Endodermal cell (in vitro differentiated cells): ENCODE data around the gene GEMIN4. TPM values are rescaled to one million over a fixed set of nuclear protein-coding genes. Genes with fewer than 3 reads are reported as not detected.
"Not testable (repeated sequence)": the region's sequence is repeated elsewhere in the genome, so short reads cannot be mapped to it uniquely, and the experiment has no call there.

Experiments
- DNase-seq: peaks from one replicate; pipeline ENCODE4 v3.0.0-alpha.2; 2017
- H3K27ac ChIP-seq: 2 replicates; pipeline ENCODE4 v1.5.1; 2013; ENCODE audit warnings: mild to moderate bottlenecking, low read depth, low read length, moderate library complexity
- H3K27me3 ChIP-seq: 2 replicates; pipeline ENCODE4 v1.6.1; 2013; ENCODE audit warnings: mild to moderate bottlenecking, low read length, moderate library complexity; ENCODE audit not compliant: insufficient read depth, control insufficient read depth, poor library complexity, severe bottlenecking
- H3K36me3 ChIP-seq: 2 replicates; pipeline ENCODE4 v1.7.0; 2013; ENCODE audit warnings: mild to moderate bottlenecking, low read length, moderate library complexity; ENCODE audit not compliant: control insufficient read depth, insufficient read depth
- H3K4me1 ChIP-seq: one replicate; pipeline ENCODE4 v1.7.0; 2013; ENCODE audit warnings: low read length; ENCODE audit not compliant: control insufficient read depth, insufficient read depth
- H3K4me3 ChIP-seq: 2 replicates; pipeline ENCODE4 v1.5.1; 2013; ENCODE audit warnings: mild to moderate bottlenecking, low read length, moderate library complexity
- H3K9ac ChIP-seq: 2 replicates; pipeline ENCODE4 v1.6.1; 2013; ENCODE audit warnings: mild to moderate bottlenecking, low read length, moderate library complexity; ENCODE audit not compliant: poor library complexity, severe bottlenecking; ENCODE audit errors: extremely low read depth
- H3K9me3 ChIP-seq: 2 replicates; pipeline ENCODE4 v1.6.1; 2013; ENCODE audit warnings: mild to moderate bottlenecking, low read length, moderate library complexity; ENCODE audit not compliant: control insufficient read depth
- H3K27ac Mint-ChIP-seq: 2 replicates; pipeline ENCODE4 v1.8.0; 2020; ENCODE audit warnings: mixed read lengths
- H3K27me3 Mint-ChIP-seq: 2 replicates; pipeline ENCODE4 v1.8.0; 2021; ENCODE audit warnings: mild to moderate bottlenecking, mixed read lengths; ENCODE audit not compliant: insufficient read depth
- H3K36me3 Mint-ChIP-seq: 2 replicates; pipeline ENCODE4 v1.8.0; 2020; ENCODE audit warnings: low read depth, mixed read lengths
- H3K4me1 Mint-ChIP-seq: 2 replicates; pipeline ENCODE4 v1.8.0; 2020; ENCODE audit warnings: mixed read lengths
- H3K4me3 Mint-ChIP-seq: 2 replicates; pipeline ENCODE4 v1.8.0; 2020; ENCODE audit warnings: mild to moderate bottlenecking, moderate library complexity, mixed read lengths
- H3K9me3 Mint-ChIP-seq: 2 replicates; pipeline ENCODE4 v1.8.0; 2020; ENCODE audit warnings: mild to moderate bottlenecking, mixed read lengths
- WGBS, 2 experiments: methylation state at CpG; one replicate each; pipeline versions ENCODE4 v1.1.5 to v1.1.7; 2013; ENCODE audit warnings: missing lambda C conversion rate in 2 of 2, mixed read lengths in 1 of 2; ENCODE audit not compliant: insufficient coverage in 1 of 2, insufficient read length in 1 of 2; 5-methylcytosine and 5-hydroxymethylcytosine counted together
- total RNA-seq, 2 donors: library from RNA; stranded (reverse); fragmentation: NEBNext Ultra II Directional in 1 of 2; extraction: Animal tissue kit (Norgen Biotek cat#: 25700) in 1 of 2; gene quantifications; 2 replicates in 1 of 2; 3 replicates in 1 of 2; pipeline ENCODE4 v1.2.1, GENCODE V29; 2021
- TF ChIP-seq, protein P1 (sequence below): fragments of 200-600 bp; sonication (generic); conservative IDR thresholded peaks from 2 replicates; pipeline ENCODE4 v1.5.0; 2021; ENCODE audit warnings: antibody characterized with exemption, mild to moderate bottlenecking

GEMIN4 gene
- total RNA-seq, 2 donors from 2014 or later, result 30.3 to 36.2 TPM

DNA sequence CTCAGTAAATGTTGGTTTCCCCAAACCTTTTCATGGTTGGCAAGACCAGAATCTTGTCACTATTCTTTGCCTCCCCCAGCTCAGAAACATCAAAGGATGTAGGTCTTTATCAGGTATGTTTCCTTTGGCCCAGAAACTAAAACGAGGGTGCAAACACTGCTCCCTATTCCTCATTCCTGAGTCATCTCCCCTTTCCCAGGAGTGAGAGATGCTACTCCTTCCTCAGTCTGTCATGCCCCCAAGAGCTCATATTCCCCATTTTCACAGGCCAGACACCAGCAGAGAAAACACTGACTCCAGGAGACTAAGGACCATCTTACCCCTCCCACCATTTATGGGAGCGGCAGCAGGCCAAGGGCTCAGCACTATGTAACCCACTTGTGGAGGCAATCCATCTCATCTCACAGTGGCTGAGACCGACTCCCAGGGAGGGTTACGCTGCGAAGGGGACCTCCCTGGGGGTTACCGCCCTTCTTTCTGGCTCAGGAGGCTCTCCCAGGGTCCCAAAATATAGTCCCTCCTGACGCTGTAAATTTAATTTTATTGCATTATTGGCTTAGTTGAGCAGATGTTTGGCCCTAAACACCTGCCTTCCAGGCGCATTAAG is 1.5 kb downstream of the GEMIN4 start:
- Histone ChIP-seq H3K27ac (no peak overlapping the region), H3K9me3 (peaks cover 16% of the 10 kb centered on the region), H3K4me3 (peak overlapping the region; percentile 87), H3K27me3 (no peaks in the 10 kb centered on the region), H3K36me3 (peaks cover 48% of the 10 kb centered on the region), H3K9ac (no peak overlapping the region), H3K4me1 (peaks cover 4% of the 10 kb centered on the region)
- H3K4me1 Mint-ChIP-seq, result peaks cover 28% of the 10 kb centered on the region
- H3K4me3 Mint-ChIP-seq, result peak overlapping the region; percentile 81
- TF ChIP-seq, protein P1, sequence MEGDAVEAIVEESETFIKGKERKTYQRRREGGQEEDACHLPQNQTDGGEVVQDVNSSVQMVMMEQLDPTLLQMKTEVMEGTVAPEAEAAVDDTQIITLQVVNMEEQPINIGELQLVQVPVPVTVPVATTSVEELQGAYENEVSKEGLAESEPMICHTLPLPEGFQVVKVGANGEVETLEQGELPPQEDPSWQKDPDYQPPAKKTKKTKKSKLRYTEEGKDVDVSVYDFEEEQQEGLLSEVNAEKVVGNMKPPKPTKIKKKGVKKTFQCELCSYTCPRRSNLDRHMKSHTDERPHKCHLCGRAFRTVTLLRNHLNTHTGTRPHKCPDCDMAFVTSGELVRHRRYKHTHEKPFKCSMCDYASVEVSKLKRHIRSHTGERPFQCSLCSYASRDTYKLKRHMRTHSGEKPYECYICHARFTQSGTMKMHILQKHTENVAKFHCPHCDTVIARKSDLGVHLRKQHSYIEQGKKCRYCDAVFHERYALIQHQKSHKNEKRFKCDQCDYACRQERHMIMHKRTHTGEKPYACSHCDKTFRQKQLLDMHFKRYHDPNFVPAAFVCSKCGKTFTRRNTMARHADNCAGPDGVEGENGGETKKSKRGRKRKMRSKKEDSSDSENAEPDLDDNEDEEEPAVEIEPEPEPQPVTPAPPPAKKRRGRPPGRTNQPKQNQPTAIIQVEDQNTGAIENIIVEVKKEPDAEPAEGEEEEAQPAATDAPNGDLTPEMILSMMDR, result no peak
- H3K9me3 Mint-ChIP-seq, result peaks cover 10% of the 10 kb centered on the region
- no peaks in the 10 kb centered on the region for H3K27me3 Mint-ChIP-seq
- DNase-seq, result no peak
- no peak overlapping the region for H3K27ac Mint-ChIP-seq
- WGBS, 2 experiments, result 91 to 95% methylated on average over 7 to 8 of the region's 8 CpGs
- H3K36me3 Mint-ChIP-seq, result peaks cover 47% of the 10 kb centered on the region

DNA sequence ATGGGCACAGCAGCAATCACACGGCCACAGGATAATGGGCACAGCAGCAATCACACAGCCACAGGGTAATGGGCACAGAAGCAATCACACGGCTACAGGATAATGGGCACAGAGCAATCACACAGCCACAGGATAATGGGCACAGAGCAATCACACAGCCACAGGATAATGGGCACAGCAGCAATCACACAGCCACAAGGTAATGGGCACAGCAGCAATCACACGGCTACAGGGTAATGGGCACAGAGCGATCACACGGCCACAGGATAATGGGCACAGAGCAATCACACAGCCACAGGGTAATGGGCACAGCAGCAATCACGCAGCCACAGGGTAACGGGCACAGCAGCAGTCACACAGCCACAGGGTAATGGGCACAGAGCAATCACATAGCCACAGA is 2.7 kb downstream of the GEMIN4 start:
- DNase-seq, H3K9ac ChIP-seq, H3K27me3 ChIP-seq, H3K4me3 Mint-ChIP-seq, H3K9me3 Mint-ChIP-seq, H3K27ac Mint-ChIP-seq, H3K4me1 ChIP-seq, H3K27me3 Mint-ChIP-seq, H3K27ac ChIP-seq: not testable (repeated sequence)
- 68 to 70% methylated on average over 7 of the region's 7 CpGs for WGBS, 2 experiments
- peaks cover 13% of the 10 kb centered on the region for H3K9me3 ChIP-seq
- H3K4me1 Mint-ChIP-seq, result peaks cover 22% of the 10 kb centered on the region
- H3K36me3 Mint-ChIP-seq, result peaks cover 52% of the 10 kb centered on the region
- peak overlapping the region; percentile 87 for H3K4me3 ChIP-seq
- H3K36me3 ChIP-seq, result peaks cover 54% of the 10 kb centered on the region

DNA sequence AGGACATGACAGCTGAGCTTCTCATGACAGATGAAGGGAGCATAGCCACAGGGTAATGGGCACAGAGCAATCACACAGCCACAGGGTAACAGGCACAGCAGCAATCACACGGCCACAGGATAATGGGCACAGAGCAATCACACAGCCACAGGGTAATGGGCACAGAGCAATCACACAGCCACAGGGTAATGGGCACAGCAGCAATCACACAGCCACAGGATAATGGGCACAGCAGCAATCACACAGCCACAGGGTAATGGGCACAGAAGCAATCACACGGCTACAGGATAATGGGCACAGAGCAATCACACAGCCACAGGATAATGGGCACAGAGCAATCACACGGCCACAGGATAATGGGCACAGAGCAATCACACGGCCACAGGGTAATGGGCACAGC is 3.5 kb downstream of the GEMIN4 start:
- Mint-ChIP-seq H3K36me3 (peaks cover 58% of the 10 kb centered on the region), H3K4me1 (peaks cover 15% of the 10 kb centered on the region)
- not testable (repeated sequence) for H3K27me3 ChIP-seq, H3K4me3 ChIP-seq, H3K27ac ChIP-seq, H3K4me1 ChIP-seq, H3K4me3 Mint-ChIP-seq, H3K9ac ChIP-seq, H3K9me3 Mint-ChIP-seq, H3K27me3 Mint-ChIP-seq, DNase-seq, H3K27ac Mint-ChIP-seq
- Histone ChIP-seq H3K9me3 (peaks cover 13% of the 10 kb centered on the region), H3K36me3 (peaks cover 62% of the 10 kb centered on the region)
- WGBS, 2 experiments, result 99 to 100% methylated on average over 1 to 4 of the region's 4 CpGs

DNA sequence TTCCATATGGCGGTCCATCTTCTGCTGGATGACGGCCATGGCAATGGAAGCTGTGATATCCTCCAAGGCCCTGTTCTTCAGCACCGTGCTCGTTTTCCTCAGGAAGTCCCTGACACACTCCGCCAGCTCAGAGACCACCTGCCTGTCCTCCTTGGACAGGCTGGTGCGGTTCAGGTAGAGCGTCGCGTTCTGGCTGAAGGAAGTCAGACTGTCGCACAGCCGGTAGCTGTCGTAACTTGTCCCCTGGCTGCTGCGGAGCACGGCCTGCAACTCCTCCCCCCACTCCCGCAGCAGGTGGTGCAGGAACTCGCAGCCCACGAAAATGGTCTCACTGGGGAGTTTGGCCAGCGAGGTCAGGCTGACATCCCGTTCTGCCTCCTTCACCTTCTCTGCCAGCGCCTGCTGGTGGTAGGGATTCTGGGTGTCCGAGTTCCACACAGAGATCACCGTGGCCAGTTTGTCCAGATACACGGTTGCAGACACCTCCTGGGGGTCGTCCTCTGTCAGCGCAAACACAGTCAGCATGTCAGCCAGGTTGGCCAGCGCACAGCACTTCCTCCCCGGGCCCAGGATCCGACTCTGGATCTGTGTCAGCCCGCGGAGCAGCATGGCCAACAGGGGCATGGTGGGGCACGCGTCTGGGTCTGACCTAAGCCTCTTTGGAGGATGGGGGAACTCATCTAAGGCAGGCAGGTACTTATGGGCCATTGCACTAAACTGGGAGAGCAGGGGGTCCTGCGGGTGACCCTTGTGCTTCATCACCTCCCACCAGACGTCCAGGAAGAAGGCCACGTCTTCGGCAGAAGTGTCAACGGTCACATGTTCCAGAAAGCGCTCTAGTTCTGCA is 5.1 kb downstream of the GEMIN4 start:
- Mint-ChIP-seq H3K4me3 (no peak overlapping the region), H3K9me3 (peaks cover 7% of the 10 kb centered on the region), H3K27me3 (no peaks in the 10 kb centered on the region), H3K27ac (no peak overlapping the region), H3K36me3 (peaks cover 71% of the 10 kb centered on the region), H3K4me1 (peaks cover 7% of the 10 kb centered on the region)
- Histone ChIP-seq H3K27ac (no peak overlapping the region), H3K36me3 (peaks cover 78% of the 10 kb centered on the region), H3K4me3 (no peak overlapping the region), H3K9me3 (peaks cover 13% of the 10 kb centered on the region), H3K9ac (no peak overlapping the region), H3K27me3 (no peaks in the 10 kb centered on the region), H3K4me1 (no peaks in the 10 kb centered on the region)
- DNase-seq, result no peak
- TF ChIP-seq, protein P1, result no peak
- WGBS, 2 experiments, result 92 to 94% methylated on average over 37 to 38 of the region's 38 CpGs
